ENCODE measurements around the gene HERC2. TPM values are rescaled to one million over a fixed set of nuclear protein-coding genes. Genes with fewer than 3 reads are reported as not detected.

Gene HERC2
- total RNA-seq, 6 experiments from 2014 or later, result 21.8 to 30.2 (median 27.0) TPM

- Histone ChIP-seq H3K27me3 (no peaks in the 10 kb centered on the region), H3K27ac (no peak overlapping the region), H3K4me1 (no peaks in the 10 kb centered on the region), H3K36me3 (no peaks in the 10 kb centered on the region), H3K9me3 (no peaks in the 10 kb centered on the region), H3K4me3 (no peak overlapping the region)
- DNase-seq (no peak), ATAC-seq (no peak)
- intact Hi-C loops (cut with DNase I), result no loop called here
- WGBS (ENCODE audit: insufficient coverage, low coverage, low lambda C conversion rate, missing lambda C conversion rate), result 94% methylated on average over 3 of the region's 3 CpGs
- TF ChIP-seq POLR2A (IDR thresholded peaks at IDR 0.05) (no peak), CTCF (IDR thresholded peaks at IDR 0.05) (no peak)
Measured at GRCh38 chr15:28286031-28286430, 35.9 kb downstream of the HERC2 start.

DNA sequence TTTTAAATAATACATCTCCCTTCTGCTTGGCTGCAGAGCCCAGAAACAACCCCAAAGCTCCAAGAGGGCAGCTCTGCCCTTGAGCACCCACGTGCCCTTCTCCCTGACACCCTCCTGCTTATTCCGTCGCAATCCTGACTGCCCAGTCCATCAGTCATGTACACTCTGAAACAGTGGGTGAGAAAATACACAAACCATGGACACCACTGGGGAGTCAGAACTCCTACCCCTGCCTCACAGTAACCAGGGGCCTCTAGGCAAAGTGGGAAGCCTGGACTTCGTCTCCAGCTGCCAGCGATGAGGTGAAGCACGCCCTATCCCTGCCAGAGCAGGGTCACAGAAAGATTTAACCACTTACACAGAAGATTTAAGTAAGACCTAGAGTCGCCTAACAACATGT is 40.1 kb downstream of the HERC2 start:
- no peak overlapping the region for H3K4me3 ChIP-seq
- TF ChIP-seq POLR2A (IDR thresholded peaks at IDR 0.05) (no peak), CTCF (IDR thresholded peaks at IDR 0.05) (no peak)
- H3K27me3 ChIP-seq, result no peaks in the 10 kb centered on the region
- no peak for DNase-seq
- H3K36me3 ChIP-seq, result peaks cover 0 to 4% (median 0%) of the 10 kb centered on the region in 4 donors
- no peak for ATAC-seq
- WGBS (ENCODE audit: insufficient coverage, low coverage, low lambda C conversion rate, missing lambda C conversion rate), result 97% methylated on average over 5 of the region's 7 CpGs
- intact Hi-C loops (cut with DNase I), result no loop called here
- no peaks in the 10 kb centered on the region for H3K9me3 ChIP-seq
- no peak overlapping the region for H3K27ac ChIP-seq
- no peaks in the 10 kb centered on the region for H3K4me1 ChIP-seq

GRCh38 chr15:28274635-28275034 is 47.3 kb downstream of the HERC2 start:
- DNase-seq, result no peak
- 92% methylated on average over 2 of the region's 16 CpGs for WGBS (ENCODE audit: insufficient coverage, low coverage, low lambda C conversion rate, missing lambda C conversion rate)
- H3K4me3 ChIP-seq, result no peak overlapping the region
- peaks cover 0 to 49% (median 10%) of the 10 kb centered on the region in 4 donors for H3K36me3 ChIP-seq
- no peaks in the 10 kb centered on the region for H3K4me1 ChIP-seq
- intact Hi-C loops (cut with DNase I), result no loop called here
- H3K9me3 ChIP-seq, result no peaks in the 10 kb centered on the region
- no peak for ATAC-seq
- no peaks in the 10 kb centered on the region for H3K27me3 ChIP-seq
- TF ChIP-seq CTCF (IDR thresholded peaks at IDR 0.05) (no peak), POLR2A (IDR thresholded peaks at IDR 0.05) (no peak)
- no peak overlapping the region for H3K27ac ChIP-seq

- Histone ChIP-seq H3K27me3 (no peaks in the 10 kb centered on the region), H3K4me1 (no peaks in the 10 kb centered on the region), H3K36me3 (peaks cover 0 to 54% (median 10%) of the 10 kb centered on the region in 4 donors), H3K9me3 (no peaks in the 10 kb centered on the region), H3K4me3 (no peak overlapping the region), H3K27ac (no peak overlapping the region)
- intact Hi-C loops (cut with DNase I), result no loop called here
- 91% methylated on average over 6 of the region's 27 CpGs for WGBS (ENCODE audit: insufficient coverage, low coverage, low lambda C conversion rate, missing lambda C conversion rate)
- no peak for TF ChIP-seq CTCF (IDR thresholded peaks at IDR 0.05)
- no peak for TF ChIP-seq POLR2A (IDR thresholded peaks at IDR 0.05)
- ATAC-seq (no peak), DNase-seq (no peak)
Measured at GRCh38 chr15:28273873-28274610, 47.9 kb downstream of the HERC2 start.
